GF-D8 (cell line): ENCODE results near the gene MAST3.
"Not testable (repeated sequence)": the region's sequence is repeated elsewhere in the genome, so short reads cannot be mapped to it uniquely, and the experiment has no call there.

Experiments used
- DNase-seq: peaks from one replicate; lab custom pipeline; 2025; lab: John Stamatoyannopoulos, UW

The MAST3 gene

GRCh38 chr19:18137657-18138339 is 40.2 kb downstream of the MAST3 start:
- DNase-seq: no peak

- no peak for DNase-seq
Observed at GRCh38 chr19:18140473-18140872, 42.9 kb downstream of the MAST3 start.

- DNase-seq: no peak
Observed at GRCh38 chr19:18141031-18141430, 43.5 kb downstream of the MAST3 start.

- no peak for DNase-seq
Observed at GRCh38 chr19:18143902-18144301, 46.3 kb downstream of the MAST3 start.

- DNase-seq: no peak
Observed at GRCh38 chr19:18144361-18144760, 46.8 kb downstream of the MAST3 start.

GRCh38 chr19:18144906-18145305 is 47.3 kb downstream of the MAST3 start:
- no peak for DNase-seq

- DNase-seq: no peak
Observed at GRCh38 chr19:18145391-18145999, 47.9 kb downstream of the MAST3 start.

GRCh38 chr19:18147396-18147795 is 49.8 kb downstream of the MAST3 start:
- DNase-seq: no peak

GRCh38 chr19:18149596-18149975 is 52.0 kb downstream of the MAST3 start:
- DNase-seq: no peak

GRCh38 chr19:18150776-18151624 is 53.4 kb downstream of the MAST3 start:
- DNase-seq: no peak

- DNase-seq: peak; percentile 98
Observed at GRCh38 chr19:18152442-18152816, 54.9 kb downstream of the MAST3 start.

GRCh38 chr19:18152817-18153555 is 55.4 kb downstream of the MAST3 start, which contains the start of gene PIK3R2:
TSS of gene PIK3R2 (plus strand) at chr19:18153163. CDS start at chr19:18155880, 2,717 bp downstream.
- DNase-seq: peak; percentile 88

- no peak for DNase-seq
Observed at GRCh38 chr19:18153556-18154134, 56.1 kb downstream of the MAST3 start.

- DNase-seq: no peak
Observed at GRCh38 chr19:18155095-18156087, 57.8 kb downstream of the MAST3 start.

GRCh38 chr19:18156268-18156667 is 58.7 kb downstream of the MAST3 start:
- no peak for DNase-seq

- no peak for DNase-seq
Observed at GRCh38 chr19:18156841-18157464, 59.4 kb downstream of the MAST3 start.

- no peak for DNase-seq
Observed at GRCh38 chr19:18157465-18158063, 60.0 kb downstream of the MAST3 start.

- no peak for DNase-seq
Observed at GRCh38 chr19:18158467-18158866, 60.9 kb downstream of the MAST3 start.

- DNase-seq: not testable (repeated sequence)
Observed at GRCh38 chr19:18159059-18159616, 61.6 kb downstream of the MAST3 start.
